DND-41 (cell line): ENCODE data around the gene SETD6.
A peak's percentile ranks its signal among the peaks of the same experiment; 100 is the strongest.

ENCODE experiments used
- ATAC-seq: fragments of 200-7000 bp; cut with Tn5 transposase; 3 replicates; pipeline ENCODE4 v1.9.1; 2021; ENCODE audit warnings: low read depth; ENCODE audit not compliant: insufficient read depth
- DNase-seq: peaks from one replicate; pipeline ENCODE4 v3.0.0-alpha.2; 2020
- H2AFZ ChIP-seq: 2 replicates; pipeline ENCODE4 v1.6.0; 2012; ENCODE audit warnings: low read depth, low read length
- H3K27ac ChIP-seq: 2 replicates; pipeline ENCODE4 v1.5.1; 2012; ENCODE audit warnings: low read length, inconsistent platforms
- H3K27me3 ChIP-seq: fragments of 200-600 bp; sonication (generic); 2 replicates; pipeline ENCODE4 v1.6.0; 2012; ENCODE audit warnings: low read length, mild to moderate bottlenecking, inconsistent platforms; ENCODE audit not compliant: insufficient read depth, poor library complexity
- H3K36me3 ChIP-seq: 2 replicates; pipeline ENCODE4 v1.5.1; 2012; ENCODE audit warnings: low read length, inconsistent platforms; ENCODE audit not compliant: insufficient read depth
- H3K4me1 ChIP-seq: 2 replicates; pipeline ENCODE4 v1.5.1; 2012; ENCODE audit warnings: mild to moderate bottlenecking, low read length; ENCODE audit not compliant: insufficient read depth
- H3K4me2 ChIP-seq: 2 replicates; pipeline ENCODE4 v1.6.0; 2012; ENCODE audit warnings: mild to moderate bottlenecking, moderate library complexity, low read length, inconsistent platforms; ENCODE audit not compliant: insufficient read depth
- H3K4me3 ChIP-seq, 2 experiments: fragments of 200-600 bp in 1 of 2; shearing (Covaris generic) in 1 of 2; 2 replicates each; pipeline ENCODE4 v1.5.1; 2012 to 2016; ENCODE audit warnings: inconsistent platforms in 2 of 2, low read length in 2 of 2, mild to moderate bottlenecking in 2 of 2, low read depth in 1 of 2, moderate library complexity in 1 of 2
- H3K79me2 ChIP-seq: 2 replicates; pipeline ENCODE4 v1.6.0; 2012; ENCODE audit warnings: low read length, inconsistent platforms; ENCODE audit not compliant: insufficient read depth
- H3K9ac ChIP-seq: 2 replicates; pipeline ENCODE4 v1.6.0; 2012; ENCODE audit warnings: low read depth, mild to moderate bottlenecking, inconsistent platforms, low read length, moderate library complexity
- H3K9me3 ChIP-seq: 2 replicates; pipeline ENCODE4 v1.5.1; 2012; ENCODE audit warnings: low read length, moderate library complexity, mild to moderate bottlenecking, inconsistent platforms; ENCODE audit not compliant: insufficient read depth, severe bottlenecking
- H4K20me1 ChIP-seq: 2 replicates; pipeline ENCODE4 v1.6.0; 2012; ENCODE audit warnings: low read length; ENCODE audit not compliant: insufficient read depth
- CTCF ChIP-seq: IDR thresholded peaks from 2 replicates; pipeline ENCODE4 v1.5.1; 2012; ENCODE audit warnings: borderline replicate concordance, low read length, moderate library complexity, mild to moderate bottlenecking; ENCODE audit not compliant: poor library complexity, severe bottlenecking; ENCODE audit errors: extremely low read depth
- EZH2 ChIP-seq: IDR thresholded peaks from 3 replicates; pipeline ENCODE4 v1.6.1; 2012; ENCODE audit warnings: borderline replicate concordance, low read depth, mild to moderate bottlenecking, moderate library complexity, low read length, inconsistent platforms; ENCODE audit not compliant: severe bottlenecking

The SETD6 gene

GRCh38 chr16:58499092-58499511 is 16.2 kb upstream of the SETD6 start:
- DNase-seq (no peak), ATAC-seq (no peak)
- TF ChIP-seq EZH2 (no peak), CTCF (no peak)
- Histone ChIP-seq H3K9ac (no peak overlapping the region), H3K79me2 (no peaks in the 10 kb centered on the region), H4K20me1 (peaks cover 3% of the 10 kb centered on the region; the same call in 1 of the 2 replicates), H3K27ac (no peak overlapping the region), H3K36me3 (no peaks in the 10 kb centered on the region), H3K4me1 (no peaks in the 10 kb centered on the region), H3K27me3 (no peaks in the 10 kb centered on the region), H3K9me3 (no peaks in the 10 kb centered on the region), H3K4me2 (no peak overlapping the region), H3K4me3 (no peak overlapping the region), H2AFZ (no peak overlapping the region)

GRCh38 chr16:58499615-58500351 is 15.5 kb upstream of the SETD6 start, which contains the start of gene NDRG4:
Gene NDRG4, plus strand, starts transcription at chr16:58500143. Its CDS starts 106 bp downstream, at chr16:58500249.
- H3K79me2 ChIP-seq = no peaks in the 10 kb centered on the region
- H3K4me1 ChIP-seq = no peaks in the 10 kb centered on the region
- no peaks in the 10 kb centered on the region for H3K9me3 ChIP-seq
- H3K4me3 ChIP-seq = no peak within 1 kb of the TSS
- H3K27me3 ChIP-seq = no peaks in the 10 kb centered on the region
- H4K20me1 ChIP-seq = peaks cover 3% of the 10 kb centered on the region; the same call in 1 of the 2 replicates
- TF ChIP-seq CTCF (no peak), EZH2 (no peak)
- DNase-seq = no peak
- peak; percentile 60; the same call in 2 of the 3 replicates for ATAC-seq
- H3K4me2 ChIP-seq = no peak within 1 kb of the TSS
- no peaks in the 10 kb centered on the region for H3K36me3 ChIP-seq
- no peak within 1 kb of the TSS for H2AFZ ChIP-seq
- H3K27ac ChIP-seq = no peak within 1 kb of the TSS
- H3K9ac ChIP-seq = no peak within 1 kb of the TSS

- H3K4me1 ChIP-seq = no peaks in the 10 kb centered on the region
- ATAC-seq (no peak), DNase-seq (no peak)
- H3K27me3 ChIP-seq = no peaks in the 10 kb centered on the region
- H3K79me2 ChIP-seq = no peaks in the 10 kb centered on the region
- H4K20me1 ChIP-seq = 0 out of 2 replicates have a peak, but pooled peaks cover 3% of the 10 kb centered on the region
- no peaks in the 10 kb centered on the region for H3K9me3 ChIP-seq
- no peak for TF ChIP-seq EZH2
- TF ChIP-seq CTCF = no peak
- no peak overlapping the region for H3K4me3 ChIP-seq
- no peak overlapping the region for H3K4me2 ChIP-seq
- no peak overlapping the region for H3K27ac ChIP-seq
- no peak overlapping the region for H3K9ac ChIP-seq
- H3K36me3 ChIP-seq = no peaks in the 10 kb centered on the region
- H2AFZ ChIP-seq = no peak overlapping the region
These were observed 14.7 kb upstream of the SETD6 start for GRCh38 chr16:58500430-58501241.
